HEK293 (cell line): ENCODE data around the gene PKP2.

Source experiments
- CTCF ChIA-PET: fragments of 350-600 bp; formaldehyde crosslinking; extraction: SDS; loops from one replicate; lab custom pipeline; 2021; ENCODE audit warnings: antibody characterized with exemption; lab: Yijun Ruan, JAX
- POLR2A ChIA-PET: fragments of 300-600 bp; formaldehyde crosslinking; extraction: SDS; loops from one replicate; lab custom pipeline; 2020; ENCODE audit warnings: antibody characterized with exemption, inconsistent platforms; lab: Yijun Ruan, JAX
- H3K27ac ChIP-seq: fragments of 200-500 bp; sonication (Bioruptor generic); 2 replicates; pipeline ENCODE4 v1.5.1; 2014; ENCODE audit warnings: low read depth, low read length, control low read depth, inconsistent platforms; ENCODE audit errors: extremely low read depth
- H3K36me3 ChIP-seq, 2 experiments: fragments of 200-500 bp in 1 of 2; sonication (Bioruptor generic) in 1 of 2; 1 replicate in 1 of 2; 2 replicates in 1 of 2; pipeline ENCODE4 v1.5.1; 2014 to 2017; ENCODE audit warnings: inconsistent platforms in 2 of 2, low read length in 2 of 2; ENCODE audit not compliant: control insufficient read depth in 2 of 2, insufficient read depth in 1 of 2
- H3K4me1 ChIP-seq: fragments of 200-500 bp; sonication (Bioruptor generic); 2 replicates; pipeline ENCODE4 v1.5.1; 2014; ENCODE audit warnings: mild to moderate bottlenecking, low read length, inconsistent platforms; ENCODE audit not compliant: control insufficient read depth, insufficient read depth
- H3K4me3 ChIP-seq: 2 replicates; pipeline ENCODE4 v1.5.1; 2011; ENCODE audit warnings: low read depth, mild to moderate bottlenecking, control low read depth, low read length, moderate library complexity
- H3K9me3 ChIP-seq: fragments of 200-500 bp; sonication (Bioruptor generic); 2 replicates; pipeline ENCODE4 v1.5.1; 2014; ENCODE audit warnings: low read depth, low read length, inconsistent platforms; ENCODE audit not compliant: control insufficient read depth, insufficient read depth
- AEBP2 ChIP-seq: fragments of 450-650 bp; formaldehyde crosslinking; IDR thresholded peaks from 2 replicates; pipeline ENCODE4 v1.5.1; 2016; ENCODE audit warnings: missing biosample characterization, missing genetic modification characterization, borderline replicate concordance
- ATF2 ChIP-seq: fragments of 450-650 bp; formaldehyde crosslinking; IDR thresholded peaks from 2 replicates; pipeline ENCODE4 v1.5.1; 2016; ENCODE audit warnings: missing biosample characterization, missing genetic modification characterization, low read depth
- EGR2 ChIP-seq: fragments of 450-650 bp; formaldehyde crosslinking; IDR thresholded peaks from 2 replicates; pipeline ENCODE4 v1.5.1; 2016; ENCODE audit warnings: low read depth, missing biosample characterization, missing genetic modification characterization
- KLF7 ChIP-seq: fragments of 450-650 bp; formaldehyde crosslinking; IDR thresholded peaks from 2 replicates; pipeline ENCODE4 v1.5.1; 2016; ENCODE audit warnings: missing biosample characterization, missing genetic modification characterization, borderline replicate concordance
- PRDM2 ChIP-seq: fragments of 450-650 bp; formaldehyde crosslinking; IDR thresholded peaks from 2 replicates; pipeline ENCODE4 v1.5.1; 2016; ENCODE audit warnings: missing biosample characterization, missing genetic modification characterization, borderline replicate concordance
- SALL2 ChIP-seq: fragments of 450-650 bp; formaldehyde crosslinking; IDR thresholded peaks from 2 replicates; pipeline ENCODE4 v1.5.0; 2017; ENCODE audit warnings: missing biosample characterization, mild to moderate bottlenecking, missing genetic modification characterization, borderline replicate concordance
- SP7 ChIP-seq: fragments of 450-650 bp; formaldehyde crosslinking; IDR thresholded peaks from 2 replicates; pipeline ENCODE4 v1.5.1; 2016; ENCODE audit warnings: missing biosample characterization, missing genetic modification characterization
- ZBTB10 ChIP-seq: fragments of 450-650 bp; formaldehyde crosslinking; IDR thresholded peaks from 2 replicates; pipeline ENCODE4 v1.5.1; 2016; ENCODE audit warnings: missing biosample characterization, missing genetic modification characterization
- ZFP3 ChIP-seq: fragments of 450-650 bp; formaldehyde crosslinking; IDR thresholded peaks from 2 replicates; pipeline ENCODE4 v1.5.1; 2016; ENCODE audit warnings: low read depth, missing biosample characterization, missing genetic modification characterization
- ZNF155 ChIP-seq: fragments of 450-650 bp; formaldehyde crosslinking; IDR thresholded peaks from 2 replicates; pipeline ENCODE4 v1.5.1; 2016; ENCODE audit warnings: missing biosample characterization, missing genetic modification characterization
- ZNF175 ChIP-seq: fragments of 450-650 bp; formaldehyde crosslinking; IDR thresholded peaks from 2 replicates; pipeline ENCODE4 v1.5.1; 2016; ENCODE audit warnings: missing biosample characterization, missing genetic modification characterization
- ZNF18 ChIP-seq: fragments of 450-650 bp; formaldehyde crosslinking; IDR thresholded peaks from 2 replicates; pipeline ENCODE4 v1.5.1; 2016; ENCODE audit warnings: missing biosample characterization, missing genetic modification characterization
- ZNF394 ChIP-seq: fragments of 450-650 bp; formaldehyde crosslinking; IDR thresholded peaks from 2 replicates; pipeline ENCODE4 v1.5.1; 2016; ENCODE audit warnings: missing biosample characterization, missing genetic modification characterization, mild to moderate bottlenecking, moderate library complexity, borderline replicate concordance
- ZNF510 ChIP-seq: fragments of 450-650 bp; formaldehyde crosslinking; IDR thresholded peaks from 2 replicates; pipeline ENCODE4 v1.5.1; 2018; ENCODE audit warnings: mild to moderate bottlenecking, missing genetic modification characterization, missing biosample characterization; ENCODE audit not compliant: insufficient replicate concordance
- ZNF521 ChIP-seq: fragments of 450-650 bp; formaldehyde crosslinking; IDR thresholded peaks from 2 replicates; pipeline ENCODE4 v1.5.1; 2017; ENCODE audit warnings: missing biosample characterization, mild to moderate bottlenecking, missing genetic modification characterization
- ZXDB ChIP-seq: fragments of 450-650 bp; formaldehyde crosslinking; IDR thresholded peaks from 2 replicates; pipeline ENCODE4 v1.5.1; 2016; ENCODE audit warnings: missing biosample characterization, missing genetic modification characterization

Gene PKP2

GRCh38 chr12:32834122-32834521 lies 62.5 kb downstream of the PKP2 start:
- POLR2A ChIA-PET = no interaction called here
- TF ChIP-seq ZXDB (tag by site-specific recombination) = no peak
- no peak for TF ChIP-seq ZBTB10 (tag by site-specific recombination)
- TF ChIP-seq ZNF155 (tag by site-specific recombination) = no peak
- TF ChIP-seq EGR2 (tag by site-specific recombination) = no peak
- TF ChIP-seq SP7 (tag by site-specific recombination) = no peak
- no peak for TF ChIP-seq ATF2 (tag by site-specific recombination)
- no peak for TF ChIP-seq ZNF394 (tag by site-specific recombination)
- no peak for TF ChIP-seq PRDM2 (tag by site-specific recombination)
- no peak for TF ChIP-seq ZNF521 (tag by site-specific recombination)
- no peak for TF ChIP-seq ZNF175
- no peak for TF ChIP-seq SALL2 (tag by site-specific recombination)
- no peak for TF ChIP-seq ZFP3 (tag by site-specific recombination)
- H3K4me1 ChIP-seq = no peaks in the 10 kb centered on the region
- CTCF ChIA-PET = interaction anchor here (1.7 kb wide), 1 partner anchor 78 kb away, joined by 4 read pairs; the partner anchor contains the start of gene YARS2
- peaks cover 6 to 8% of the 10 kb centered on the region in 2 experiments; a peak in 2 of 3 replicates for H3K36me3 ChIP-seq
- H3K4me3 ChIP-seq = no peak overlapping the region
- no peak overlapping the region for H3K27ac ChIP-seq
- no peaks in the 10 kb centered on the region for H3K9me3 ChIP-seq

- Histone ChIP-seq H3K4me3 (no peak overlapping the region), H3K27ac (no peak overlapping the region), H3K4me1 (no peaks in the 10 kb centered on the region), H3K36me3 (peaks cover 0 to 6% of the 10 kb centered on the region in 2 experiments; a peak in 2 of 3 replicates), H3K9me3 (no peaks in the 10 kb centered on the region)
- ChIA-PET POLR2A (no interaction called here), CTCF (no interaction called here)
- TF ChIP-seq ZNF510 (tag by site-specific recombination) (no peak), ZNF18 (tag by site-specific recombination) (no peak), KLF7 (tag by site-specific recombination) (no peak), AEBP2 (no peak)
Measured at GRCh38 chr12:32828552-32828951, 68.0 kb downstream of the PKP2 start.
